Measurements from ENCODE around the gene HS1BP3. TPM values are rescaled to one million over a fixed set of nuclear protein-coding genes. Genes with fewer than 3 reads are reported as not detected.
A peak's percentile ranks its signal among the peaks of the same experiment; 100 is the strongest.

The HS1BP3 gene
- total and polyA plus RNA-seq, 8 donors: 13.8 to 105 (median 23.3) TPM

DNA sequence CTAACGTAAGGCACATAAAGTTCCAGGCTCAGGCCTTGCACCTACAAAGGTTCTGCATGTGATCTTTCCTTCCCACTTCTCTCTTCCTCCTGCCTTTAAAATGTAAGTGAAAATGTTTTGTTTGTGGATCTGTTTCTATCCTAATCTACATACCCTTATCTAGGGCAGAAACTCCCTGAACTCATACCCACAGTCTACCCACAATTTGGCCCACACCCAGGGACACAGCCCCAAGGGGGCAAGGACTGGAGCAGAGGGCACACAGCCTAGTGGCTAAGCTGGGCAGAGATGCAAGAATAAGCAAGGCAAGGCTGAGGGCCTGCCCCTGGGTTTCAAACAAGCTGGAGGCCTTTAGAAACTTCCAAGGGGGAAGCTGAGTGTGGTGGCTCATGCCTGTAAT, 71.0 kb downstream of the HS1BP3 start:
- Histone ChIP-seq H3K36me3 (no peaks in the 10 kb centered on the region), H3K4me1 (peaks cover 42 to 66% (median 56%) of the 10 kb centered on the region in 4 donors), H3K27ac (peak overlapping the region; percentile 76 to 85 (median 80)), H3K27me3 (no peaks in the 10 kb centered on the region), H3K9me3 (peaks cover 3 to 9% (median 7%) of the 10 kb centered on the region in 4 donors), H3K4me3 (no peak overlapping the region)
- peak in 1 of 2 donors; percentile 72 for DNase-seq
- intact Hi-C loops (cut with DNase I; ENCODE audit: low total_unique reads): no loop called here
- 32 to 74% (median 49%) methylated on average over 1 of the region's 1 CpG for WGBS, 5 donors
- TF ChIP-seq POLR2AphosphoS5 (IDR thresholded peaks at IDR 0.05) (peak in 1 of 3 donors; percentile 51), EP300 (IDR thresholded peaks at IDR 0.05) (no peak)
- TF ChIP-seq, protein P1, sequence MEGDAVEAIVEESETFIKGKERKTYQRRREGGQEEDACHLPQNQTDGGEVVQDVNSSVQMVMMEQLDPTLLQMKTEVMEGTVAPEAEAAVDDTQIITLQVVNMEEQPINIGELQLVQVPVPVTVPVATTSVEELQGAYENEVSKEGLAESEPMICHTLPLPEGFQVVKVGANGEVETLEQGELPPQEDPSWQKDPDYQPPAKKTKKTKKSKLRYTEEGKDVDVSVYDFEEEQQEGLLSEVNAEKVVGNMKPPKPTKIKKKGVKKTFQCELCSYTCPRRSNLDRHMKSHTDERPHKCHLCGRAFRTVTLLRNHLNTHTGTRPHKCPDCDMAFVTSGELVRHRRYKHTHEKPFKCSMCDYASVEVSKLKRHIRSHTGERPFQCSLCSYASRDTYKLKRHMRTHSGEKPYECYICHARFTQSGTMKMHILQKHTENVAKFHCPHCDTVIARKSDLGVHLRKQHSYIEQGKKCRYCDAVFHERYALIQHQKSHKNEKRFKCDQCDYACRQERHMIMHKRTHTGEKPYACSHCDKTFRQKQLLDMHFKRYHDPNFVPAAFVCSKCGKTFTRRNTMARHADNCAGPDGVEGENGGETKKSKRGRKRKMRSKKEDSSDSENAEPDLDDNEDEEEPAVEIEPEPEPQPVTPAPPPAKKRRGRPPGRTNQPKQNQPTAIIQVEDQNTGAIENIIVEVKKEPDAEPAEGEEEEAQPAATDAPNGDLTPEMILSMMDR (IDR thresholded peaks at IDR 0.05): no peak

DNA sequence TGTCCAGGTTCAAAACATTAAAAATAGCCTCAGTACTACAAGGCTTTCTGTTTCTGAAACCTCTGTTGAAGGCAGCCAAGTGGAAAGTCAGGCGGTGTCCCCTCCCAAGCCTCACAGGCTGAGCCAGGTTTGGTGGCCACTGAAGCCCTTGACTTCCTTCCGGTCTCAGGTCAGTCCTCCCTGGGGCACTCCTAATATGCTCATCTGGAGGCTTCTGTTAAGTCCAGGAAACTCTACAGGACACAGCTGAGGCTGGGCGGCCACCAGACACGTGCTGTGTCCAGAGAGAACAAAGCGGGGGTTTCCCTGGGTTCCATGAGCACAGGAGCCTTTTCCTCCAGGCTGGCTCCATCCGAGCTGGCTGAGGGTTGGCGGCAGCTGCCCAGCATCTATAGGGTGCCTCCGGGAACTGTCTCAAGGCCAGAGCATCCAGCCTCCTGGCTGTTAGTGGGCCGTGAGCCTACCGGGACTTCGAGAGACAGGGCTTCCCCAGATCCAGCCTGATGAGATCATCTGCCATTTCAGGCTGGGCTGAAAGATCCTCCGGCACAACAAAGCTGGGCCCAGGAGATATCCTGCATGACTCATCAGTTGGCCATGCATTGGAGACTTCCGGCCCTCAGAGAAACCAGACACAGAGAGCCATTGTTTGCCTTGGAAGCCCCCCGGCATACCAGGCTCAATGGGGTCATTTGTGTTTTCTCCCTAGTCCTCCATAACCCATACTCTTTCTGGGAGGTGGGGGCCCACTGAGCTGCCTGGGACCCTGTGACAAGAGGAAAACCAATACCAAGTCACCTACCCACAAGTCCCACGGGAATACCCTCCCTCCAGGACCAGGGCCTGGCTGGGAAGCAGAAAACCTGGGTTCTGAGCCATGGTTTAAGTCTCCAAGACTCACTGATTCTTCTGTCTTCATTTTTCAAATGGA, 71.7 kb downstream of the HS1BP3 start:
- intact Hi-C loops (cut with DNase I; ENCODE audit: low total_unique reads): no loop called here
- peak; percentile 55 to 94 for DNase-seq
- 56 to 66% (median 61%) methylated on average over 12 to 15 of the region's 15 CpGs for WGBS, 5 donors
- Histone ChIP-seq H3K27me3 (no peaks in the 10 kb centered on the region), H3K4me1 (peaks cover 34 to 66% (median 51%) of the 10 kb centered on the region in 4 donors), H3K36me3 (no peaks in the 10 kb centered on the region), H3K27ac (peak overlapping the region; percentile 76 to 85 (median 80)), H3K9me3 (peaks cover 3 to 9% (median 7%) of the 10 kb centered on the region in 4 donors), H3K4me3 (no peak overlapping the region)
- TF ChIP-seq POLR2A (IDR thresholded peaks at IDR 0.05): no peak
- peak; percentile 5 to 79 (median 46) for TF ChIP-seq POLR2AphosphoS5 (IDR thresholded peaks at IDR 0.05)

DNA sequence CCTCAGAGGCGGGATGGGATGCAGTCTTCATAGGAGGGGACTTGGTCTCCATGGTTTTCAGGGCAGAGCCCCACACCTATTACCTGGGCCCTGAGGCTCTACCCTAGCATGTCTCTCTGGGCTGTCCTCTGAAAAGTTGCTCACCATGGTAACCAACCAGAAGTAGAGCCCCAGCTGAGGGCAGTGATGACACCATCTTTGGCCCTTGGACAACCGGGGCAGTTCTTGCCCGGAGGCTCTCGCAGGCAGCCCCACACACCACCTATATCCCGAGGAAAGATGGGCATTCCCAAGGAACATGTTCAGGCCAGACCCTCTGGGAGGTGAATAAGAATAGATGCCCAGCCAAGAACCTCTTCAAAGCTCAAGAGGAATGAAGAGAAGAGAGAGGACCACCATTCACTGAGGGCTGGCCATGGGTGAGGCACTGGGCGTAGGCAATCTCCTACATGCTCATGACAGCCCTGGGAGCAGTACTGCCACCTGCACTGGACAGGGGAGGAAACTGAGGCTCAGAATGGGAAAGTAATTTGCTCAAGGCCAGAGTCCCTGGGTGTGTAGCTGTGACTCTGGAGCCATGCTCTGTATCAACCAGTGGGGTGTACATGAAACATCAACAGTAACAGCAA, 72.5 kb downstream of the HS1BP3 start:
- intact Hi-C loops (cut with DNase I; ENCODE audit: low total_unique reads): no loop called here
- Histone ChIP-seq H3K27me3 (no peaks in the 10 kb centered on the region), H3K4me1 (peaks cover 33 to 66% (median 52%) of the 10 kb centered on the region in 4 donors), H3K9me3 (peaks cover 3 to 9% (median 7%) of the 10 kb centered on the region in 4 donors), H3K36me3 (no peaks in the 10 kb centered on the region), H3K27ac (peak overlapping the region; percentile 76 to 85 (median 80)), H3K4me3 (no peak overlapping the region)
- WGBS, 5 donors: 75 to 82% (median 80%) methylated on average over 6 of the region's 6 CpGs
- TF ChIP-seq POLR2A (IDR thresholded peaks at IDR 0.05) (no peak), POLR2AphosphoS5 (IDR thresholded peaks at IDR 0.05) (no peak)
- TF ChIP-seq, protein P1 (IDR thresholded peaks at IDR 0.05): no peak
- DNase-seq: no peak

DNA sequence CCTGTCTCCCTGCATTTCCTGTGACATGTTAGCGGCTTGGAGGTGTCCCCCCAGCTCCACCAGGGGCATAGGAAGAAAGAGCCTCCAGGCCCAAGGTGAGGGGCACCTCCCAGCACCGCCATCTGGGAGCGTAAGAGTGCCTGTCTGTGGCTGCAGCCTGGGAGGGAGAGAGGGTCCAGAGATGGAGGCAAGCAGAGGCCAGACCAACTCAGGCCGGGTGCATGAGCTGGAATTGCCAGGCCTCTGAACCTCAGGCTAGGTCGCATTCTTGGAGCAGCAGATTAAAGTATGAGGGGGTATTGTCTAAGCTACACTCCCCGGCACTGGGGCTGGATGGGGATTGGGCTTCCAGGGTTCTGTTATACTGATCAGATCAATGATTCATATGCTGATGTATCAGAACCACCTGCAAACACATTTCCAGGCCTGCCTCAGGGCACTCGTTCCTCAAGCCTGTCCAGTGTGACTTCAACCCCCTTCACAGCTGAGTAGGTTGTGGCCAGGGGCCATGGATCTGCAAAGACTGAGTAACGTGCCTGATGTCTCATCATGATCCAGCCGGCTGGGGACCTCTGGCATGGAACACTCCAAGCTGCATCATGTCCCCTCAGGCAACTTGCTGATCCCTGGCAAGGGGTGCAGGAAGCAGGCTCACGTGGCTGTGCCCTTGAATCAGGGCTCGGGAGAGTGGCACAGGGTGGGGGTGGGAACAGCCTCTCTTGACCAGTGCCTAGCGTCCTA, 73.2 kb downstream of the HS1BP3 start:
- H3K27ac ChIP-seq: peak overlapping the region in 4 of 5 donors; percentile 13 to 85 (median 80)
- WGBS, 5 donors: 80 to 85% (median 82%) methylated on average over 5 to 12 of the region's 12 CpGs
- TF ChIP-seq, protein P1 (IDR thresholded peaks at IDR 0.05): no peak

More for the DNA sequence above, 73.2 kb downstream of the HS1BP3 start:
- H3K36me3 ChIP-seq: no peaks in the 10 kb centered on the region
- no peak for DNase-seq
- no peak overlapping the region for H3K4me3 ChIP-seq
- H3K9me3 ChIP-seq: peaks cover 3 to 9% (median 7%) of the 10 kb centered on the region in 4 donors
- peaks cover 33 to 63% (median 51%) of the 10 kb centered on the region in 4 donors for H3K4me1 ChIP-seq
- intact Hi-C loops (cut with DNase I; ENCODE audit: low total_unique reads): no loop called here
- H3K27me3 ChIP-seq: no peaks in the 10 kb centered on the region
